DMS 273 treated with DMSO at 0.1 percent for 48 hours (cell line): ENCODE measurements around the gene USP30.
"Not testable (repeated sequence)": the region's sequence is repeated elsewhere in the genome, so short reads cannot be mapped to it uniquely, and the experiment has no call there.

Source experiments
- DNase-seq: peaks from one replicate; lab custom pipeline; 2025; lab: John Stamatoyannopoulos, UW

USP30 gene

GRCh38 chr12:109052097-109052413, 321 bp upstream of the USP30 start:
- no peak for DNase-seq

GRCh38 chr12:109053382-109054123, 1.2 kb downstream of the USP30 start:
- DNase-seq = no peak

GRCh38 chr12:109054124-109054513, 1.7 kb downstream of the USP30 start:
- DNase-seq = not testable (repeated sequence)

GRCh38 chr12:109054520-109054919, 2.1 kb downstream of the USP30 start:
- DNase-seq = no peak

- no peak for DNase-seq
Measured at GRCh38 chr12:109056891-109057290, 4.5 kb downstream of the USP30 start.

GRCh38 chr12:109057376-109057775, 5.0 kb downstream of the USP30 start:
- no peak for DNase-seq

GRCh38 chr12:109058773-109059172, 6.4 kb downstream of the USP30 start:
- no peak for DNase-seq

GRCh38 chr12:109064143-109064542, 11.8 kb downstream of the USP30 start:
- no peak for DNase-seq

- no peak for DNase-seq
Measured at GRCh38 chr12:109065154-109065852, 12.9 kb downstream of the USP30 start.

GRCh38 chr12:109065853-109066193, 13.4 kb downstream of the USP30 start:
- DNase-seq = no peak

GRCh38 chr12:109069307-109070271, 17.2 kb downstream of the USP30 start:
- no peak for DNase-seq

- DNase-seq = no peak
Measured at GRCh38 chr12:109074866-109075265, 22.5 kb downstream of the USP30 start.

- no peak for DNase-seq
Measured at GRCh38 chr12:109082751-109083150, 30.4 kb downstream of the USP30 start.

GRCh38 chr12:109084425-109084824, 32.0 kb downstream of the USP30 start:
- no peak for DNase-seq

- DNase-seq = no peak
Measured at GRCh38 chr12:109085590-109085989, 33.2 kb downstream of the USP30 start.

GRCh38 chr12:109087250-109087649, 34.9 kb downstream of the USP30 start:
- no peak for DNase-seq

GRCh38 chr12:109088818-109089217, 36.4 kb downstream of the USP30 start:
- DNase-seq = no peak

- DNase-seq = no peak
Measured at GRCh38 chr12:109089683-109090082, 37.3 kb downstream of the USP30 start.

- no peak for DNase-seq
Measured at GRCh38 chr12:109092497-109093021, 40.2 kb downstream of the USP30 start.

- peak; percentile 64 for DNase-seq
Measured at GRCh38 chr12:109093022-109093918, 40.9 kb downstream of the USP30 start, which contains the start of gene ALKBH2. TSS of gene ALKBH2 (minus strand) at chr12:109093472. CDS start at chr12:109092786, 686 bp downstream.

GRCh38 chr12:109097140-109097434, 44.7 kb downstream of the USP30 start:
- no peak for DNase-seq
